Neural cell (in vitro differentiated cells): ENCODE results near the gene MPHOSPH8. TPM values are rescaled to one million over a fixed set of nuclear protein-coding genes. Genes with fewer than 3 reads are reported as not detected.

ENCODE experiments used
- H2AFZ ChIP-seq: fragments of 200-600, 300-800 bp; sonication (generic), shearing (Covaris generic); 2 replicates; pipeline ENCODE4 v1.6.0; 2014; ENCODE audit warnings: low read depth, mild to moderate bottlenecking, antibody characterized with exemption, low read length, moderate library complexity
- H3F3A ChIP-seq: fragments of 200-600 bp; shearing (Covaris generic); 2 replicates; pipeline ENCODE4 v1.6.1; 2016; ENCODE audit warnings: mild to moderate bottlenecking, moderate library complexity, mixed read lengths, antibody characterized with exemption, low read length; ENCODE audit not compliant: insufficient read depth, poor library complexity, severe bottlenecking
- H3K27ac ChIP-seq: fragments of 200-600, 300-800 bp; sonication (generic), shearing (Covaris generic); 2 replicates; pipeline ENCODE4 v1.5.1; 2014; ENCODE audit warnings: mild to moderate bottlenecking, low read length, moderate library complexity
- H3K27me3 ChIP-seq: fragments of 300-800, 200-600 bp; sonication (generic), shearing (Covaris generic); 2 replicates; pipeline ENCODE4 v1.6.0; 2014; ENCODE audit warnings: mild to moderate bottlenecking, low read depth, low read length, moderate library complexity; ENCODE audit not compliant: insufficient read depth
- H3K36me3 ChIP-seq: fragments of 300-800, 200-600 bp; sonication (generic), shearing (Covaris generic); 2 replicates; pipeline ENCODE4 v1.5.1; 2014; ENCODE audit warnings: mild to moderate bottlenecking, antibody characterized with exemption, low read length, moderate library complexity; ENCODE audit not compliant: insufficient read depth
- H3K4me2 ChIP-seq: fragments of 300-800, 200-600 bp; sonication (generic), shearing (Covaris generic); 2 replicates; pipeline ENCODE4 v1.6.0; 2014; ENCODE audit warnings: mild to moderate bottlenecking, low read length
- H3K4me3 ChIP-seq: fragments of 300-800, 200-600 bp; sonication (generic), shearing (Covaris generic); 2 replicates; pipeline ENCODE4 v1.5.1; 2014; ENCODE audit warnings: mild to moderate bottlenecking, low read length, moderate library complexity
- H3K79me2 ChIP-seq: fragments of 200-600 bp; shearing (Covaris generic); replicated peaks from 2 replicates; pipeline ENCODE4 v1.6.0; 2014; ENCODE audit warnings: mild to moderate bottlenecking, low read length, moderate library complexity; ENCODE audit not compliant: insufficient read depth
- H3K9ac ChIP-seq: fragments of 300-800, 200-600 bp; sonication (generic), shearing (Covaris generic); 2 replicates; pipeline ENCODE4 v1.6.1; 2016; ENCODE audit warnings: mild to moderate bottlenecking, low read length, mixed read lengths
- H3K9me2 ChIP-seq: fragments of 200-600 bp; shearing (Covaris generic); 2 replicates; pipeline ENCODE4 v1.6.1; 2016; ENCODE audit warnings: mild to moderate bottlenecking, low read length, mixed read lengths; ENCODE audit not compliant: insufficient read depth
- H3K9me3 ChIP-seq: fragments of 200-600, 300-800 bp; sonication (generic), shearing (Covaris generic); 2 replicates; pipeline ENCODE4 v1.6.1; 2016; ENCODE audit warnings: mild to moderate bottlenecking, mixed run types, low read length, moderate library complexity, mixed read lengths
- H4K20me1 ChIP-seq: fragments of 200-600 bp; shearing (Covaris generic); 2 replicates; pipeline ENCODE4 v1.6.1; 2016; ENCODE audit warnings: mild to moderate bottlenecking, mixed run types; ENCODE audit not compliant: insufficient read depth
- EP300 ChIP-seq: fragments of 450-650 bp; conservative IDR thresholded peaks from 2 replicates; pipeline ENCODE4 v1.6.1; 2014; ENCODE audit warnings: antibody characterized with exemption, mild to moderate bottlenecking, moderate library complexity; ENCODE audit not compliant: poor library complexity, severe bottlenecking
- EZH2 ChIP-seq: fragments of 200-600, 300-800 bp; shearing (Covaris generic), sonication (generic); IDR thresholded peaks from 2 replicates; pipeline ENCODE4 v1.6.1; 2014; ENCODE audit warnings: antibody characterized with exemption, low read length, borderline replicate concordance, mild to moderate bottlenecking; ENCODE audit not compliant: insufficient read depth, poor library complexity, severe bottlenecking
- MXI1 ChIP-seq: fragments of 450-650 bp; conservative IDR thresholded peaks from 2 replicates; pipeline ENCODE4 v1.6.1; 2014; ENCODE audit warnings: antibody characterized with exemption, mild to moderate bottlenecking; ENCODE audit not compliant: poor library complexity, severe bottlenecking
- POLR2AphosphoS5 ChIP-seq: IDR thresholded peaks from 2 replicates; pipeline ENCODE4 v1.6.1; 2012
- RAD21 ChIP-seq: fragments of 450-650 bp; conservative IDR thresholded peaks from 2 replicates; pipeline ENCODE4 v1.6.1; 2014; ENCODE audit warnings: antibody characterized with exemption, mild to moderate bottlenecking, moderate library complexity
- REST ChIP-seq: IDR thresholded peaks from 2 replicates; pipeline ENCODE4 v1.6.1; 2012; ENCODE audit warnings: borderline replicate concordance
- SMC3 ChIP-seq: fragments of 450-650 bp; conservative IDR thresholded peaks from 2 replicates; pipeline ENCODE4 v1.6.1; 2014; ENCODE audit warnings: antibody characterized with exemption, mild to moderate bottlenecking, moderate library complexity; ENCODE audit not compliant: poor library complexity
- TAF1 ChIP-seq: IDR thresholded peaks from 2 replicates; pipeline ENCODE4 v1.6.1; 2012; ENCODE audit warnings: low read depth
- polyA plus RNA-seq: library from polyadenylated mRNA; depleted of rRNA; stranded (reverse); fragments of >200 nt; gene quantifications from 2 replicates; pipeline ENCODE4 v1.2.3, GENCODE V29; 2014
- TF ChIP-seq, protein P1 (sequence below): fragments of 450-650 bp; IDR thresholded peaks from 2 replicates; pipeline ENCODE4 v1.5.1; 2014; ENCODE audit warnings: antibody characterized with exemption, mild to moderate bottlenecking, moderate library complexity; ENCODE audit not compliant: poor library complexity, severe bottlenecking

MPHOSPH8 gene
- polyA plus RNA-seq, 1 donor from 2014 or later: 35.0 TPM

- no peaks in the 10 kb centered on the region for H3K36me3 ChIP-seq
- H3K27me3 ChIP-seq: no peaks in the 10 kb centered on the region
- H2AFZ ChIP-seq: no peak overlapping the region
- no peaks in the 10 kb centered on the region for H3K9me2 ChIP-seq
- H3K4me2 ChIP-seq: no peak overlapping the region
- H3K9ac ChIP-seq: no peak overlapping the region
- H3F3A ChIP-seq: no peaks in the 10 kb centered on the region
- H3K9me3 ChIP-seq: no peaks in the 10 kb centered on the region
- H3K79me2 ChIP-seq: no peaks in the 10 kb centered on the region
- no peak overlapping the region for H3K27ac ChIP-seq
- no peaks in the 10 kb centered on the region for H4K20me1 ChIP-seq
- TF ChIP-seq MXI1: no peak
- TF ChIP-seq, protein P1, sequence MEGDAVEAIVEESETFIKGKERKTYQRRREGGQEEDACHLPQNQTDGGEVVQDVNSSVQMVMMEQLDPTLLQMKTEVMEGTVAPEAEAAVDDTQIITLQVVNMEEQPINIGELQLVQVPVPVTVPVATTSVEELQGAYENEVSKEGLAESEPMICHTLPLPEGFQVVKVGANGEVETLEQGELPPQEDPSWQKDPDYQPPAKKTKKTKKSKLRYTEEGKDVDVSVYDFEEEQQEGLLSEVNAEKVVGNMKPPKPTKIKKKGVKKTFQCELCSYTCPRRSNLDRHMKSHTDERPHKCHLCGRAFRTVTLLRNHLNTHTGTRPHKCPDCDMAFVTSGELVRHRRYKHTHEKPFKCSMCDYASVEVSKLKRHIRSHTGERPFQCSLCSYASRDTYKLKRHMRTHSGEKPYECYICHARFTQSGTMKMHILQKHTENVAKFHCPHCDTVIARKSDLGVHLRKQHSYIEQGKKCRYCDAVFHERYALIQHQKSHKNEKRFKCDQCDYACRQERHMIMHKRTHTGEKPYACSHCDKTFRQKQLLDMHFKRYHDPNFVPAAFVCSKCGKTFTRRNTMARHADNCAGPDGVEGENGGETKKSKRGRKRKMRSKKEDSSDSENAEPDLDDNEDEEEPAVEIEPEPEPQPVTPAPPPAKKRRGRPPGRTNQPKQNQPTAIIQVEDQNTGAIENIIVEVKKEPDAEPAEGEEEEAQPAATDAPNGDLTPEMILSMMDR: no peak
- no peak for TF ChIP-seq EZH2
- no peak for TF ChIP-seq RAD21
- TF ChIP-seq EP300: no peak
- H3K4me3 ChIP-seq: no peak overlapping the region
Observed at GRCh38 chr13:19596086-19596485, 37.4 kb upstream of the MPHOSPH8 start.

DNA sequence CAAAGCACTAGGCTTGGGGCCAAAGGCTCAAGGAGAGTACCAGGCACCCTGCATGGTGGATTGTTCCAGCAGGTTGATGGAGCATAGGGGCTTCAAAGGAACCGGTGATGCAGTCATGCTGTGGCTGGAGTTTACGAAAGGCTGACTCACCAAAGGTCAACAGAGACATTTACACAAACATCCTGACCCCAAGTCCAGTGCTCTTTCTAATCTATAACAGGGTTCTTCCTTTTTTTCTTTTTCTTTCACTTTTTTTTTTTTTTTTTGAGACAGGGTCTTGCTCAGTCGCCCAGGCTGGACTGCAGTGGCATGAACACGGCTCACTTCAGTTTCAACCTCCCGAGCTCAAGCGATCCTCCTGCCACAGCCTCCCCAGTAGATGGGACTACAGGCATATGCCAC, 36.5 kb upstream of the MPHOSPH8 start:
- Histone ChIP-seq H3K4me2 (no peak overlapping the region), H3F3A (no peaks in the 10 kb centered on the region), H3K9me3 (no peaks in the 10 kb centered on the region), H3K9ac (no peak overlapping the region), H3K9me2 (no peaks in the 10 kb centered on the region), H3K27ac (no peak overlapping the region), H3K4me3 (no peak overlapping the region), H2AFZ (no peak overlapping the region), H4K20me1 (no peaks in the 10 kb centered on the region), H3K79me2 (no peaks in the 10 kb centered on the region), H3K36me3 (no peaks in the 10 kb centered on the region), H3K27me3 (peaks cover 3% of the 10 kb centered on the region)
- TF ChIP-seq EP300 (no peak), MXI1 (no peak)

DNA sequence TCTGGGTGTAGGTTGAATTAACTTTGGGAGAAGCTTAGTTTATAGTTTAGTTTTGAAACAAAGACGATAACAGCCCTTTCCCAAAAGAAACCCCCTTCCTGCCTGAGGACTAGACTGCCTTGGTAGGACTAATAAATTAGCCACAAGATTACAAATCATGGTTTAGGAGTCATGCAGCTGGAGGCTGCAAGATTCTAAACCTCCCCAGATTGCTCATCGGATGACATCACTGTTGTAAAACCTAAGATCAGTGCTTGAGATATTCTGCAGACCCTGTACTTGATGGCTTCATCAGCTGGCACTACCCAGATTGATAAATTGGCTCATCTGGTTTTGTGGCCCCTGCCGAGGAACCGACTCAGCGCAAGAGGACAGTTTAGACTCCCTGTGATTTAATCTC, 35.9 kb upstream of the MPHOSPH8 start:
- no peaks in the 10 kb centered on the region for H3K79me2 ChIP-seq
- TF ChIP-seq REST (no peak), POLR2AphosphoS5 (no peak), RAD21 (no peak), SMC3 (no peak), EZH2 (no peak), MXI1 (no peak), EP300 (no peak), TAF1 (no peak)
- TF ChIP-seq, protein P1: no peak
- H3K27ac ChIP-seq: no peak overlapping the region
- no peaks in the 10 kb centered on the region for H3K9me2 ChIP-seq
- H3K9ac ChIP-seq: no peak overlapping the region
- no peaks in the 10 kb centered on the region for H3K36me3 ChIP-seq
- H4K20me1 ChIP-seq: no peaks in the 10 kb centered on the region
- H3F3A ChIP-seq: no peaks in the 10 kb centered on the region
- peaks cover 7% of the 10 kb centered on the region for H3K27me3 ChIP-seq
- no peak overlapping the region for H3K4me3 ChIP-seq
- H3K4me2 ChIP-seq: no peak overlapping the region
- no peaks in the 10 kb centered on the region for H3K9me3 ChIP-seq
- H2AFZ ChIP-seq: no peak overlapping the region
